HuH-7 (cell line): ENCODE results near the gene GMPS.
"Not testable (repeated sequence)": the region's sequence is repeated elsewhere in the genome, so short reads cannot be mapped to it uniquely, and the experiment has no call there.

ENCODE experiments used
- DNase-seq: peaks from one replicate; pipeline ENCODE4 v3.0.0; 2011; ENCODE audit warnings: low spot score

GMPS gene

DNA sequence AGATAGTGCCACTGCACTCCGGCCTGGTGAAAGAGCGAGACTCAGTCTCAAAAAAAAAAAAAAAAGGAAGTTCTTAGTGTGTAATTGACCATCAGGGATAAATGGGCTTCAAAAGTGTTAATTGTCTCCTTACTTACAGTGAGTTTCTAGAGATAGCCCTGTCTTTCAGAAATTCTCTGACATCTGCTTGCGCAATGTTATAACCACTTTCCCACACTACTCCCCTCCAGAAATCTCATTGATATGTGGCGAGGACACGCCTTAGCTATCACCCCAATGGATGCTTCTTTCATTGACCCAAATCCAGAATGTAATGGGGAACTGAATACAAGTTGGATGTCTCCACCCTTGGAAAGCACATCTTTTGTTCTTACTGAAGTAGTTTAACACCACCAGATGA is 70.9 kb downstream of the GMPS start:
- DNase-seq, result no peak

DNA sequence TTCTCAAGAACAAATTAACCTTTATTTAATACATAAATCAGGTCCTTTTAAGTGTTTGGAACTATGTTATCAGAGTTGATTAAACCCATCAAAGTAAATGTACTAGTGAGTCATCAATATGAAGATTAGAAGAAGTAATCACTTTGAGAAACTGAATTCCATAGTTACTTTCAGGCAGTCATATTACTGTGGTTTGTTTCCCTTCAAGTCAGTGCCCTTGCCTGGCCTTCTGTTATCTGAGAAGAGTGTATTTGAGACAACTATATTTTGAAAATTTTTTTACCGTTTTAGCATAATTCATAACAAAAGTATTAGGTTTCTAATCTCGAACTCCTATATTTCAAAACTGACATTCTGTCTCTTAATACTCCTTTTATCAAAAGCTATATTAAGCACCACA is 73.6 kb downstream of the GMPS start:
- DNase-seq, result no peak

DNA sequence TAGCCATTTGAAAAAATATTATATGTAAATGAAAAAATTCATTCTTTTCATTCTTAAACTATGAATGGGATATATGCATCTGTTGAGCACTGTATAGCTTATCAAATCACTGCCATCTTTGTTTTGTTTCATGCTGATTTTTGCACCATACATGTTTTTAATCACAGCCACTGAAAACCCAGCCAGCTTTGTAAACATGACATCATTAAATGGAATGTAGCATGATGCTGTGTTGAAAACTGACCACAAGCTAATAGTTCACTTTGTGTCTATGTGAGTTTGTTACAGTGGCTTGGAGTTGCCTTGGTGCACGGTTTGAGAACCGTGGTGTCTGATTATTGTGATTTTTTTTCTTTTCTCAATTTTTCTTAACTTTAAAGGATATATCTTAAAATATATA is 75.7 kb downstream of the GMPS start:
- DNase-seq, result no peak

DNA sequence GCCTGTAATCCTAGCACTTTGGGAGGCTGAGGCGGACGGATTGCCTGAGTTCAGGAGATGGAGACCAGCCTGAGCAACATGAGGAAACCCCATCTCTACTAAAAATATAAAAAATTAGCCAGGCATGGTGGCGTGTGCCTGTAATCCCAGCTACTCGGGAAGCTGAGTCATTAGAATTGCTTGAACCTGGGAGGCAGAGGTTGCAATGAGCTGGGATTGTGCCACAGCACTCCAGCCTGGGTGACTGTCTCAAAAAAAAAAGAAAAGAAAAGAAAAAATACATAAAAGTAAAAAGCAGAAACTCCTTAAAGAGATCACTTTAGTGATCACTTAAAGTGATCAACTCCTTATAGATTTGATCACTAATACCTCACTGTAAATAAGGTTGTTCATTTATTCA is 78.0 kb downstream of the GMPS start:
- no peak for DNase-seq

DNA sequence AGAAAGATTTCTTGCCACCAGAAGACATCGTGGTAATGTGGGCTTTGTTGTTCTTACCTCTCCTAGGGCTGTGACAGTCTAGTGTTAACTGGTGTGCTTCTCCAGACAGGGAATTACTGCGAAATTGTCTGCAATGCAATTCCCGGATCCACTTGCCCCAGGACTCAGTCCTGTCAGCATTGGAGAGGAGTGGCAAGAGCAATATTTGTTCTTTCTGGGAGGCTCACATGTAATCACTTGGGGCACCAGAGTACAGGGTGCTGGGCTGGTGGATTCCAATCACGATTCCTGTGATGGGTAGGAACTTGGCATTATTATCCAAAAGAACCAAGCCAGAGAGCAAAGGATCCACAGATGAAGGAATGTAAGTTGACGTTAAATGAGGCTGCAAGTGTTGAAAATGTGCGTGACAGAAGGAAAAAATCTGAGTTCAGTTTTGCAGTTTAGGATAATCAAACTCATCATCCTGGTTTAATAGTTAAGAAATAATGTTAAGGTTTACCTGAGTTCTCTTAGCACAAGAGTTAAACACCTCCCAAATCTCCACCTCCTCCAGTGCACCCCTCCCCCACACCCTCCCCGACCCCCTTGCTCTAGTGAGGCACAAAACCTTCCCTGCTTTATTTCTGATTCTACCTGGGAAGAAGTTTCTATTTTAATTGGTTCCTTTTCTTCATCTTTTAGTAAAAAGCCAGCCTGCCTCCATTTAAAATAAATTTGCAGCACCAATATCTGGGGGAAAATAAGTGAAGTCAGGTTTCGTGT is 79.2 kb downstream of the GMPS start:
- no peak for DNase-seq

DNA sequence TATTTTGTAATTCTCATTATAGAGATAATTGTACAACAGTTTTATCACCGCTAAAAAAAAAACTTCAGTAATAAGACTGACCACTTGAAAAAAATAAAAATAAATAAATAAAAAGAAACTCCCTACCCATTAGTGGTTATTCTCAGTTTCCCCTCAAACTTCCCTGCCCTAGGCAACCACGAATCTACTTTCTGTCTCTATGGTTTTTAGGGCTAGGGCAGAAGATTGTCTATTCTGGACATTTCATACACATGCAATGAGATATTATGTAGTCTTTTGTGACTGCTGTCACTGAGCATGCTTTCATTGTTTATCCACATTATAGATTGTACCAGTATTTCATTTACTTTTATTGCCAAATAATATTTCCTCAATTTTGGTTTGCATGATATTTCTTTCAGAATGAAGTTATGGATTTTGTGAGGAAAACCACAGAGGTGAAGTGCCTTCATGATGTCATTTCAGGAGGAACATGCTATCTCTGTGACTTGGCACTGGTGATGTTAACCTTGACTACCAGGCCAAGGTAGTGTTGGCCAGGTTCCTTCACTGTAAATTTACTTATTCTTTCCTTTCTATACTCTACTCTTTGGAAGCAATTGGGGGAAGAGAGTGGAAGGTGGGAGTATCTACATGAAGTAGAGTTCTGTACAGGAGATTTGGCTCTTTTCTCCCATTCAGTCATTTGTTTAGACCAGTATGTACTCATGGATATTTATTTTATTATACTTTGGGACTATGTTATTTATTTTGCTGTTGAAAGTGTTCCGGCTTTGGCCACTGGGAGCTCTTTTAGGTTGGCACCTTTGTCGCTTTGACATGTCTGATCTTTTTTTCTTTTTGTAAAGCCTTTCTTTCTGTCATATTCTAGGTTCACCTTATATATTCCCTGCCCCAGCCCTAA is 86.3 kb downstream of the GMPS start:
- DNase-seq, result no peak

DNA sequence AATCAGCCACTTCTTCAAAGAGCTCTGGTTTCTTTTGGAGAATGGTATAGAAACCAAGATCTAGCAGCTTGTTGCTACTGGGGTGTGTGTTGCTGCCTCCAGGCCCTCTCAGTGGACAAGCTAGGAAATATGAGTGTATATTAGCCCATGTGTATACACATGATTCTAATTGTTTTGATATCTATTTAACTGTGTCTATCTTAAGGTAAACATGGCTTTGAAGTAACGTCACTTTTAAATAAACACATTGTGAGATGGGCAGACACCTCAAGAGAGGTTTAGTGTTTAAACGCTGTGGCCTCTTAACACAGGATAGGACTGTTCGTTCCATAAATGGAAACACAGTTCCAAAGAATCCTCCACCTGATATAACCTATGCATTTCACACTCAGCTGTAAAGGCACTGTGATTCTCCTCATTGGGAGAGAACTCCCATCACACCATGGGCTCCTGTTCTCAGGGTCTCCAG is 87.0 kb downstream of the GMPS start:
- no peak for DNase-seq

DNA sequence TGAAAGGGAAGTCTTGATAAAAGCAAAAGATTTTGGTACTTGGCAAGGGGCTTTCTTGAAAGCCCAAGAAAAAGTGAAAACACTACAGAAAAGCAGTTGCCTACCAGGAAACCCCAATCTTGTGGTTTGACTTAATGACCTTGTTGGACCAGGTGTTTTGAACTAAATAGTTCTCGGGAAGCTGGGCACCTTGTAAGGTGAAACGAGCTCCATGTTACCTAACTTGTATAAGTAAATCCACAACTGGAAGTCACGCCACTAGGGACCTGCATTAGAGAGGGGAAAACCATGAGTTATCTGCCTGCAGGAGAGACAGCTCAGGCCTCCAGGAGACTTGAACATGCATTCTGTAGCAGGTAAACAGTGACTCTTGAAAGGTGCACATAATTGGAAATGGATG is 88.2 kb downstream of the GMPS start:
- no peak for DNase-seq

DNA sequence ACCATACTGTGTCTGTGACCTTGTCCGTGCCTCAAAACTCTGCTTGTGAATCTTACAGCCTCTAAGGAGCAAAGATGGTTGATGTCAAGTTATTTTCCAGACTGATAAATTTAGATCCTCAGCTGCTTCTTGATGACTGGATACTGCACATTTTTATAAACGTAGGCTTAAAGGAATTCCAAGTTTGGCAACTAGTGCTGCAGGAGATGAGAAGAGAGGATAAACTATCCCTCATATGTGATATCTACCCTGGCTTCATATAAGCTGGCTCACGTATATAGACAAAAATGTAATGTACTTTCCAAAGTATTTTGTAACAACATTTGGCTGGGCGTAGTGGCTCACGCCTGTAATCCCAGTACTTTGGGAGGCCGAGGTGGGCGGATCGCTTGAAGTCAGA is 89.6 kb downstream of the GMPS start:
- DNase-seq, result no peak

DNA sequence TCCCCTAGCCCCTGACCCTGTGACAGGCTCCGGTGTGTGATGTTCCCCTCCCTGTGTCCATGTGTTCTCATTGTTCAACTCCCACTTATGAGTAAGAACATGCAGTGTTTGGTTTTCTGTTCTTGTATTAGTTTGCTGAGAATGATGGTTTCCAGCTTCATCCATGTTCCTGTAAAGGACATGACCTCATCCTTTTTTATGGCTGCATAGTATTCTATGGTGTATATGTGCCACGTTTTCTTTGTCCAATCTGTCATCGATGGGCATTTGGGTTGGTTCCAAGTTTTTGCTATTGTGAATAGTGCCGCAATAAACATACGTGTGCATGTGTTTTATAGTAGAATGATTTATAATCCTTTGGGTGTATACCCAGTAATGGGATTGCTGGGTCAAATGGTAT is 90.6 kb downstream of the GMPS start:
- DNase-seq, result not testable (repeated sequence)

DNA sequence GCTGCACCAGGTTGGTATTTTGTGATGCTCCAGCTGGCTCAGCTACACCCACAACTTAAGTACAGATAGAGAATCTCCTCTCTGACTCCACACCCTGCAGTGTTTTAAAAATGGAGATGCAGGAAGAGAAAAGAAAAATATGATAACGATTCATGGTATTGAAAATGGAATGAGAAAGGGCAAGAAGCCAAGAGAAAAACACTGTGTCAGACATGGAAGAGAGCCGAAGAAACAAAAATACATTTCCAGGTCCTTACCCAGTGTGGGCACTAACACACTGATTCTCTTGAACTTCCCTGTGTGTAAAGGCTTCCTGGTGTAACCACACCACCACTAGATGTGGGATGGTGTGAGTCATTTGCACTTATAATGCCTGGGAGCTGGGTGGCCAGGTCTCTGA is 93.1 kb downstream of the GMPS start:
- DNase-seq, result no peak

DNA sequence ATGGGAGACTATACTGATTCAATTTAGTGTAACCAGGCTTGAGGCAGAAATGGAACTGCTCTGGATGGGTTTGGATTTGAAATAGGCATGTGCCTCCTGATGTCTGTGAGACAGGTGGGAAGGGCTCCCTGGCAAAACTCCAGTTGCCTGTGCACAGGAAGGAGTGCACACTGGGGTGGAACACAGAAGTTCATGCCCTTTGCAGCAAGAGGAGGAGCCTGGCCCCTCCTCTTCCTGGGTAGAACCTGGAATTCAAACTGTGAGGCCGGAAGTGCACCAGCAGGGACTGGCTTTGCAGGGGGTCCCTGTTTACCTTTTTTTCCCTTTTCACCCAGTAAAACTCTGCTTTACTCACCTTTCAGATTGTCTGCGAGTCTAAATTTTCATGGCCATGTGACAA is 99.9 kb downstream of the GMPS start:
- DNase-seq, result no peak

DNA sequence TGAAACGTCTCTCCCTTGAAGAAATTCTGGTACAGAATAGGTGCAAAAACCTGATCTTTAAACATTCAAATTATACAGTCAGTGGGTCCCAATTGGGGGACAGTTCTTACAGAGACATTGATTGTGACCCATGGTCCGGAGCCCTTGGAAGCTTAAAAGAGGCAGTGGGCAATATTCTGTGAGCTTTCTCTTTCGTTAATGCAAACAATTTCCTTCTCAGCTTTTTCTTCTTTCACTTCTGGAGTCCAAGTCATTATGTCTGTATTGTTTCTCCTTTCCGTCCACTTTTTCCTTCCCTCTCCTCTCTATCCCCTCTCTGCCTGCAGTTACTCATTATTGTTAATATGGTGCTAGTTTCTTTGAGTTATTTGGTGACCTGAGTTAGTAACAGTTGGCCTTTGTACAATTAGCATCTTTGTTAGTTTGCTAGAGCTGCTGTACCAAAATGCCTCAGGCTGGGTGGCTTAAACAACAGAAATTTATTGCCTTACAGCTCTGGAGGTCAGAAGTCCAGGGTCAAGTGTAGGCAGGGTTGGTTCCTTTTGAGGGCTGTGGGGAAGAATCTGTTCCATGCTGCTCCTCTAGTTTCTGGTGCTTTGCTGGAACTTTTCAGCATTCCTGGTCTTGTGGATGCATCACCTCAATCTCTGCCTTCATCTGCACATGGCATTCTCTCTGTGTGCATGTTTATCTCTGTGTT is 102.6 kb downstream of the GMPS start:
- DNase-seq, result no peak

DNA sequence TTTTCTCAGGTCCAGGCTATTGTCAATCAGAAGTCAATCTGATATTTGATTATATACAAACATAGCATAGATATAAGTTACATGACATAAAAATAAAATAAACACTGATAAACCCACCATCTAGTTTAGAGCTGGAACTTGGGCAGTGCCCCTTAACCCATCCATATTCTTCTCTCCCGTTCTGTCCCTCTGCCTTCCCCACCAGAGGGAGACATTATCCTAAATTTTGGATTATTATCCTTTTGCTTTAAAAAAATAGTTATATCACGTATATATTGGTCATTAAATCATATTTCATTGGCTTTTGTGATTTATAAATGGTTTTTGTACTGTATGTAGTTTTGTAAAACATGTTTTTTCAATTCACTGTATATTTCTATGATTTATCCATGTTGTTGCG is 107.9 kb downstream of the GMPS start:
- DNase-seq, result no peak

DNA sequence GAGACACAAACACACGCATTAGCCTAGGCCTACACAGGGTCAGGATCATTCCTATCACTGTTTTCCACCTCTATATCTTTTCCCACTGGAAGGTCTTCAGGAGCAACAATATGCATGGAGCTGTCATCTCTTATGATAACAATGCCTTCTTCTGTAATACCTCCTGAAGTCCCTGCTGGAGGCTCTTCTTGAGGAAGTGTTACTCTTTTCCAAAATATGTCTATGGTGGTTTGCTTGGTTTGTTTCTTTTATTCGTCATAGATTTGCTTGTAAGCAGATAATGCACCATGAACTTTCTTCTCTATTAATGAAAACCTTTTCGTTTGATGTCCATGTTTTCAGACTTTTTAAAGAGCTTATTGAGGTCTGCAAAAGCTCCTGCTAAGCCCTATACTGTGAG is 109.3 kb downstream of the GMPS start:
- DNase-seq, result no peak

DNA sequence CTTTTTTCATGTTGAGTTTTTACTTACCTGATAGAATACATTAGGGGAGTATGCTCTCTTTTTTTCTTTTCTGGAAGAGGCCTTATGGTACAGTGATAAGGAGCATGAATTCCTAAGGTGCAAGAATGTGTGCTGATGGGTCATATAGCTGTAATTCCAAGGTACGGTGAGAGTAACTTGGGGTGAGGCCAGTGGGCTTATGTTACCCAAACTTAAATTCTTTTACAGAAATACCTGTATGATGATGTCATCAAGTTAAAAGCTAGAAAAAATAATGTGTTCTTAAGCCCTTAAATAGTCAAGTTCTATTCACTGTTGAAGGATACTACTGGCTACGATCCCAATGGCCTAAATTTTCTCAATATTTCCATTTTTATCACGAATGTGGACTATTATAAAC is 111.2 kb downstream of the GMPS start:
- DNase-seq, result no peak

DNA sequence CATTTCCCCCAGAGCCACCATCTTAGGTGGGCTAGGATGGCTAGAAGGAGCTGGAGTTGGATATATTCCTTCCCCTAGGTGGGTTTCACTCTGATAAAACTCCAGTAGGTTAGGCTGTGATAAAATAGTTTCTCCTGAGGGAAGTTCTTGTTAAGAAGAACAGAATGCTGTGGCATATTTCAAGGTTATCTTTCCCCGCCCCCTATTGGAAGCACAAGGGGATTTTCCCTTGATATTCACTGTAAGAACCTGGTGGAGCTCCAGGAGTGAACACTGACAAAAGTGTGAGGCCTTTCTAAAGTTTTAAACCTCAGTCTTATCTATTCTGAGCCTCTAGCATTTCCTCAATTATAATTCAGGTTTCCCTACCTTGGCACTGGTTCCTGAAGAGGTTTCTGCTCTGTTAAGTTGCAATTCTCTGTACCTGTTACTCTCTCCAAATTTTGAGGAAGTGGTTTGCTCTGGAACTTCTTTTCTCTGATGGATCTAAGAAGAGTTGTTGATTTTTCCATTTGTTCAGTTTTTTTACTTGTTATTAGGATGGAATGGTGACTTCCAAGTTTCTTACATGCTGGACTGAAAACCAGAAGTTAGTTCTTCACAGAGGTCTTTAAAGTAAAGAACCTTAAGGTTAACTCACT is 113.5 kb downstream of the GMPS start:
- DNase-seq, result no peak

DNA sequence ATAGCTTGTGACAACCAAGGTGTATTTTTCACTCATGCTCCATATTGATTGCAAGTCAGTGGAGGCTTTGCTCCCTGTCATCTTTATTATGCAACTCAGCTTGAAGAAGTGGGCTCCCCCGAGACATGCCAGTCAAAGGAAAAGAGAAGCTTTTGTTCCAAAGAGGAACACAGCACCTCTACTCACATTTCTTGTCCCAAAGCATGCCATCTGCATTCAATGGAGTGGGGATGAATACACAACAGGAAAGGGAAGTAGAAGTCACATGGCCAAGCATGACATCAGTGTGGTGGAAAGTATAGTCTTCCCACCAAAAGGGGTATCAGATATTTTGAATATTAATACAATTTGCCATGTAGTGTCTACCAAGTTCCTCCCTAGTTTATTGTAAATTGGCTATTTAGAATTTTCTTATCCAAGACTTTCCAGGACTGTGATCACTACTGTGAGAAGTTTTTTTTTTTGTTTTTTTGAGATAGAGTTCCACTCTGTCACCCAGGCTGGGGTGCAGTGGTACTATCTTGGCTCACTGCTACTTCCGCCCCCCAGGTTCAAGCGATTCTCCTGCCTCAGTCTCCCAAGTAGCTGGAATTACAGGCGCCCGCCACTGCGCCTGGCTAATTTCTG is 114.5 kb downstream of the GMPS start:
- no peak for DNase-seq

DNA sequence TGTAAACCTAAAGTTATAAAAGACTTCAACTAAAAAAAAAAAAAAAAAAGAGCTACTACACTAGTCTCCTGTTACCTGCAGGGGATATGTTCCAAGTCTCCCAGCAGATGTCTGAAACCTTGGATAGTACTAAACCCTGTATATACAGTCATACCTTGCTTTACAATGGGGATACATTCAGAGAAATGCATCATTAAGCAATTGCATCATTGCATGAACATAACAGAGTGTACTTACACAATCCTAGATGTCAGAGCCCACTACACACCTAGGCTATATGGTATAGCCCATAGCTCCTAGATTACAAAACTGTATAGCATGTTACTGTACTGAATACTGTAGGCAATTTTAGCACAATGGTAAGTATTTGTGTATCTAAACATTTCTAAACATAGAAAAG is 119.1 kb downstream of the GMPS start:
- no peak for DNase-seq

DNA sequence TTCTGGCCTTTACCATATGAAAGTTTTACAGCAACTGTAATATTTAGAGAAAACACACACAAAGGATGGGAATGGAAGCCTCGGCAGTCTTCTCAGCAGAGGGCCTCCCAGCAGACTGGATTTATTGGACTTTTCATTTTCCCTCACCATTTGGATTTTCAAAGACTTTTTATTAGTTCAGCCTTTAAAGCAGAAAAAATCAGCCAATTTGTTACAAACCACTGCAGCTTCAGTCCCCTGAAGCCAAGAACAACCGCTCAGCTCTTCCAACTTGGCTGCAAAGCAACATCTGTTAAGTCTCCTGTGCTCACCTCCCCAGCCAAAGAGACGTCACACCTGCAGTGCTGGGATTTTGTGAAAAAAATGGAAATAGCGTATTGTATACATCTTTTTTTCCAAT is 120.8 kb downstream of the GMPS start:
- no peak for DNase-seq

DNA sequence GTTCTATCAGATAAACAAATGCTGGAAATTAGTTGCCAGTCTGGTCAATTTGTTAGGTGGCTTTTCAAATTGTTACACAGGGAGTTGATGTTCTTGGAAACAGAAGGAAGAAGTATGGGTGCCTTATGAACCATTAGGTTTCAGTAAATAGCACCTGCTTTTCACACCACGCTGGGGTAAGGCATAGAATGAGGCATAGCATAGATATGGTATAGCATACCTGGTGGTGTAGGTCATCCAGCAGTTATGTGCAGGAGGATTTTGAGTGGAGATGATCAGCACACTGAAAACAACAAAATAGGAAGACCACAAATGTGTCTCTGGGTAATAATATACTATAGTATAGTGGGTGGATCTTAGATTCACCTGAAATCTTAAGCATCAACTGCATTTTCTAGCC is 121.4 kb downstream of the GMPS start:
- DNase-seq, result no peak
